GM11168 (cell line): ENCODE results near the gene F5.

Source experiments
- in situ Hi-C: fragments of 300-500 bp; cut with MboI; formaldehyde crosslinking; loops from one replicate; pipeline ENCODE4 v1.12.0; 2022; ENCODE audit warnings: low sequenced_read_pairs; ENCODE audit not compliant: unreplicated experiment

The F5 gene

DNA sequence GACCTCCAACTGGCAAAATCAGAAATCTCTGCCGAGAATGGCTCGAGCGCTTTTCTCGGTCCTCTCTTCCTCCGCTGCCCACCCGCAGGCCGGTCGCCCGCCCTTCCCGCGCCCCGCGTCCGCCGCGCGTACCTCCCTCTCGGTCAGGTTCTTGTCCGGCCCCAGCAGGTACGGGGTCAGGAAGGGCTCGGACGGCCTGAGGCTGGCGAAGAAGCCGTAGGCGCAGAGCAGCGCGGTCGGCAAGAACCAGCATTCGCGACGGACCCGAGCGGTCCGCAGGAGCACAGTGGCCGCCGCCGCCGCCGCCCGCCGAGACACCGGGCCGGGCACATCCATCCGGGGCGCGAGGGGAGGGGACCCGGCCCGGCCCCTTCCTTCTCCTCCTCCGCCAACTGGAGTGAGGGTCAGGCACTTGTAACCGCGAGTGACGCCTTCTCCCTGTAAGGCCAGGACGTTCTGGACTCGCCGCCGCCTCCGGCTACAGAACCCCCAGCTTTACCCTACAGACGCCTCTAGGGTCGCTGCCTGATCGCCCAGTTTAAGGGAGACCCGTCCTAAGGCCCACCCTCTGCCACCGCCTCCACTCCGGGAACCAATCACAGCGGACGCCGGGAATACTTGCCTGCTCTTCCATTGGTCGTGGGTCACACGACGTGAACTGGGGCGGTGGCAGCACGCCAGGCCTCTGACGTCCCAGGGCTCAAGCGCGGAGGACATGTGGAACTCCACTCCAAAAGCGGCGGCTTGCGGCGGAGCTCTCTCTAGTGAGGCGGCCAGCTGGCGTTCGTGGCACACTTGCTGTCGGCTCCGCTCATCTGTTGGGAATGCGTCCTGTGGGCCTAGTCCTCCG lies 100.6 kb downstream of the F5 start, which contains the start of gene SLC19A2:
Gene SLC19A2, minus strand, starts transcription at position 514 of the 850 bp plus-strand sequence. Its CDS starts 178 bp downstream, at position 336.
- in situ Hi-C loops: loop anchor here (10.0 kb wide), 1 partner anchor 59 kb away; no protein-coding TSS in a partner anchor

DNA sequence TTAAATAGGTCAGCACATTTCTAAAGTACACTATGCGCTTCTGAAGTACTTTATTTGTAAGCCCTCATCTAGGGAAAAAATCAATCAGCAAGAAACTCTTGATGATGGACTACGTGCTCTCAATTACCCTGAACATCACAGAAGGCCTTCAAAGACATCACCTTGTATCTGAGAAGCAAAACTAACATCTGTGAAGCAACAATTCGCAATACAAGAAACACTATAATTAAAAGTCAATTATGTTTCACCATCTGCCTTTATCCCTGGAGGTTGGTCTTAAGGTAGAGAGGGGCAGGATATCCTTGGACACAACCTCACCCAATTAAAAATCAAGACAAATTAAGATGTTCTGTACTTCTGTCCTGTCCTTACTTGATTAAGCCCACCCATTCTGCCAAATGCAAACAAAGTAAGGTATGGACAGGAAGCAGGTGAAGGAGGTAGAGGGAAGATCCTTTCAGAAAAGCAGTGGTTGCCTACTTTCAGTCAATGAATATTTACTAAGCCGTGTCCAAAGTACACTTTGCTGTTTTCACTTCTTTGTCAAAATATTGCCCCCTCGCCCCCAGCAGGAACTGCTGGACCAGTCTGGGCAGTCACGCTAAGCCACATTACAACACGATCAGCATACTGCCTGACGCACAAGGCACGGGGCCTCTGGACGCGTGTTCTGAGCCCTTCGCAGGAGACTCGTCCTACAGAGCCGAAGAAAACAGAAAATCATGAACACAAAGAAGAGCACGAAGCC lies 101.4 kb downstream of the F5 start:
- in situ Hi-C loops: loop anchor here (10.0 kb wide), 1 partner anchor 60 kb away; no protein-coding TSS in a partner anchor

DNA sequence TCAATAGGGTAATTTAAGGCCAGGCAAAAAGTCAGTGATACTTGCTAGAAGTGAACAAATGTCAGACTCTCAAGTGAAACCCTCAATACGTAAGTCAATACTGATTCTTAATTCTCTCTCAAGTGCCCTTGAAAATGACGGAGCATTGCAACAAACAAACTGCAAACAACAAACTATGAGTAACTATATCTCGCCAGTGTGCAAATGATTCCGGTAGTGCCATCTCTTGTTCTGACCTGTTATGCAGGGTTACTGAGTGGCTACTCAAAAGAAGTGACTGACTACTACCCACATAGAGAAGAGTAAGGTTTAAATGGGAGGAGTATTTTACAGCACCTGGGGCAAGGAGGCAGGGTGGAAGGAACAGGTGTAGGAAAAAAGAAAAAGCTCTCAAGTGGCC lies 102.2 kb downstream of the F5 start:
- in situ Hi-C loops: loop anchor here (10.0 kb wide), 1 partner anchor 61 kb away; no protein-coding TSS in a partner anchor

DNA sequence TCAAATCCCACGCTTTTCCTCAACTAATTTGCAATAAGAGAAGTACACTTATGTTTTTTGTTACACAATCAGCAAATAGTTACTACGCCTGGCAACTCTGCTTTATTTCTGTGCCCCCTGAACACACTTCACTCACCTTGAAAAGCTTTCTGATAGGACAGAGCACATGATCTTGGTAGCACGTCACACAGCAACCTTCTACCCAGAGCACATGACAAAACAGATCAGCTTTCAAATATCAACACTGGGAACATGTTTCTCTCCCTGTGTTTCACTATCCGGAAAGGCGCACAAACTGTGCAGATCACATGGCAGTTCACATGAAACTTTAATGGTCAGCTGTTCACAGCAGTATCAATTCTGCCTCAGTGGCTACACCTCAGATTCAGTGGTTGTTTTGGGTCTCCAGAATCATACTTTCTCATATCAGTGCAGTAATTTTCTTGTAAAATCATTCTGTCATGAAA lies 102.7 kb downstream of the F5 start:
- in situ Hi-C loops: loop anchor here (10.0 kb wide), 1 partner anchor 61 kb away; no protein-coding TSS in a partner anchor

DNA sequence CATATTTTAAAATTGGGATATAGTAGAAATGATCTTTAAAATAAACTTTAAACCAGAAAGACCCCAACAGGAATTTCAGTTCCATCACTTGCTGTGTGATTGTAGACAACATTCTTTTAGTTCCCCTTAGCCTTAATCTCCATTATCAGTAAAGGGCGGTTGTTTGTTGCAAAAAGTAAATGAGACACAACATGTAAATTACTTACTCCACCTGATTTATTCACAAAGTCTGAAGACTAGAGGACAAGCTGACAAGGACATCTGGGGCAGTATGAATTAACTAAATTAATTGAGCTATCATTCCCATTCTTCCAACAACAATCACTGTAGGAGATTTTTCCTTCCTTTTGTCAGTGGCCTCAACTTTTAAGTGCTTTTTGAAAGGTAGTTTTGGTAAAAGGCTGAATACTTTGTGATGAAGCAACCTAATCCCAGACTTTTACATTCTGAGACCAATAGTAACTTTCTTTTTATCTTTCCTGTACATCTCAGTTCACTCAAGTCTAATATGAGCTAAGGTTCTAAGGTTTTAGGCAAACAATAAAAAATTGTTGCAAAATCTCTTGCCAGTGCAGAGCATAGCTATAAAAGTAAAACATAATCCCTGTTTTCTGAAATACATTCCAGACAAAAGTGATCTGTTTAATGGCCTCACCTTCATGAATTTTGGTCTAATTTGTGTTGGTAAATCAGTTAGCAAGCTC lies 106.8 kb downstream of the F5 start:
- in situ Hi-C loops: loop anchor here (10.0 kb wide), 1 partner anchor 65 kb away; no protein-coding TSS in a partner anchor

DNA sequence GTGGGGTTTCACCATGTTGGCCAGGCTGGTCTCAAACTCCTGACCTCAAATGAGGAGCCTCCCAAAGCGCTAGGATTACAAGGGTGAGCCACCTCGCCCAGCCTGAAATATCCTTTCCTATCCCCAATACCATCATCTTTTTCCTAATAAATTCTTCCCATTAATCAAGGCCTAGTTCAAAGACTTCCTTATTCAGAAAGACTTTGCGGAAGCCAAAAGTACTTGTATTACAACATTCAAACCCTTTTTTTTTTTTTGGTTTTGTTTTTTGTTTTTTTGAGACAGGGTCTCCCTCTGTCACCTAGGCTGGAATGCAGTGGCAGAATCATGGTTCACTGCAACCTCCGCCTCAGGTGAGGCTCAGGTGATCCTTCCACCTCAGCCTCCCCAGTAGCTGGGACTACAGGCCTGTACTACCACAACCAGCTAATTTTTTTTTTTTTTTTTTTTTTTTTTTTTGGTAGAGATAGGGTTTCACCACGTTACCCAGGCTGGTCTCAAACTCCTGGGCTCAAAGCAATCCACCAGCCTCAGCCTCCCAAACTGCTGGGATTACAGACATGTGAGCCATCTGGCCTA lies 108.1 kb downstream of the F5 start:
- in situ Hi-C loops: no loop called here

DNA sequence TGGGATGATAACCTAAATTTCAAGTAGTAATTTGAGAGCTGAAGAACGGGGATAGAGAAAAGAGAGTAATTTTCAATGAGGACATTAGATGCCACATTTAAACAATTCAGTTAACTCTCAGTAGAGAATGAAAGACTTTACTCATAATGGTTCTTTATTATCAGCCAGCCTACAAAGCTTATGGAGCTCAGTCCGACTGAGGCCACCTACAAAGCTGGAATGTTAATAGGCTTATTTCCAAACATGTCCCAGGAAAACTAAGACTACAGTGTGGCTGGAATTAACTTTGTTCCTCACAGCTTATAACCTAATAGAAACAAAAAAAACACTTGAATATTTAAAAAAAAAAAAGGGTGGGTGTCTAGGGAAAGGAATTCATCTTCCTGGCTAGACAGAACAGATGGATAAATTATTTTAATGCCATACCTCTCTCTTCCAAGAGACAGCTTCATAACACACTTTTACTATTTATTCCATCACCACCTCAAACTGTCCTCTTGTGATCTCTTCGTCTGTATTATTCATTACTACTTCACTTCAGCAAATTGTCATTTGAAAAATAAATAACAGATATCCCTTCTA lies 110.4 kb downstream of the F5 start:
- in situ Hi-C loops: no loop called here

DNA sequence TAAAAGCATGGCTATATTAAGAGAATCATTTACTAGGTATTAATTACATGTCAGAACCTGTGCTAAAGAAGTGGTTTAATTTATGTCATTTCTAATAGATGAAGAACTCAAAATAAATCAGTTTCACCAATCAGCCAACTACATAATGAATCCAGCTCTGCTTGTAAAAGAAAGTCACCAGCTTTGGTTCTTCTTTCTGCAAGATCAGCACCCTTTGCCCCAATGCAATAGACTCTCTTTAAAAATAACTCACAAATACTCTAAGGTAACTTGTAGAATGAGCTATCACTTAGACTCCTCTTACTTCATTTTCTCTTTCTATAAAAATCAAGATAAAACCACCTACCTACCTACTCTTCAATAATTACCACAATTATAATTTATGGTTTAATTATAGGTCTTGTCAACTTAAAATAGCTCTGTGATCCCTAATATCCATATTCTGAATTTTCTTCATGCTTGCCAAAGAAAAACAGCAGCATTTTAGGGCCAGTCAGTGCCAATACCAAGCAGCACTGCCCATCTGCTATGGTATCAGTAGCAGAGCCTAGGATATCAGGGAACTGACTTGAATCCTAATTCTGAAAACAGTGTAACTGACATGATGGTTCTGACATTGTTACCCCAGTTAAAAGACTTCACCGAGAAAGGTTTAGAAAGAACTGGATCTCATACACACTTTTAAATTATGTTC lies 111.8 kb downstream of the F5 start:
- in situ Hi-C loops: no loop called here

DNA sequence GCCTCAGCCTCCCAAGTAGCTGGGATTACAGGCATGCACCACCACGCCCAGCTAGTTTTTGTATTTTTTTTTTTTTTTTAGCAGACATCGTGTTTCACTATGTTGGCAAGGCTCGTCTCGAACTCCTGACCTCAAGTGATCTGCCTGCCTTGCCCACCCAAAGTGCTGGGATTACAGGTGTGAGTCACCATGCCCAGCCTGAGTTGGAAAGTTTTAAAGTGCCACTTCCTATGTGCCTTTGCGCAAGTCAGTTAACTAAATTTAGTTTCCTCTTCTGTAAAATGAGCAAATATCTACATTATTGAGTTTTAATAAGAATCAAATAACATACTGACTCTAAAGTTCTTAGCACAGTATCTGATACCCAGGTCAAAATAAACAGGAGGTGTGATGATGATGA lies 112.9 kb downstream of the F5 start:
- in situ Hi-C loops: no loop called here

DNA sequence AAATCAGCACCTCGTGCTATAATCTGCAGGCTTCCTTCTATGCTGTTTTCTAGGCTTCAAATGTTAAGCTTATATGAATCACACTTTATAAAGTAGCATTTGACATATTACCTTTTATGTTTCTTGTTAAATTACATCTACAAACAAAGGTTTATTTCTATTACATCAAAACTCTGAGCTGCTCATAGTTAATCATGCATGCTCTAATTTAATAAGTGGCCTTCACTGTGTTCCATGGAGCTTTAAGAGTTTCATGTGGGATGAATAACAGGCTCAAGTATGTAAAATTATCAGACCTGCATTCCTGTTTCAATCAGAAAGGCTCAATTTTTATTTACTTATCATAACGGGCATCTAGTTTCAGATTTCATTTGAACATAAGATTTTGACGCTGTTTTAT lies 113.5 kb downstream of the F5 start:
- in situ Hi-C loops: no loop called here

DNA sequence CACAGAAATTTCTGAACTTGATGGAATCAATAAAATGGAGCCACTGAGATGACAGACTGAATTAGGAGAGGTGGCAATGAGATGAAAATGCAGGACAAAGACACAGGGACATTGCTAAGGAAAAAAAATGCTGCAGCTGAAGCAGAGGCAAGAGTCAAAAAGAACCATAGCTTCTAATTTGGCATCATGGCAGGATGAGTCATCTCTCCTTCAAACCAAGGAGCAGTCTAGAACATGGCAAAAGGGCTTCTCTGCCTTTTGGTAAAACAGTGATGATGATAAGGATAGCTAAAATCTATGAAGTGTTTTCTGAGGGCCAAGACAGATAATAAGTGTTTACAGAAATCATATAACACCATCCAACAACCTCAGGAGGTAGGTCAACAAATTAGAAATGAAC lies 117.3 kb downstream of the F5 start:
- in situ Hi-C loops: no loop called here

DNA sequence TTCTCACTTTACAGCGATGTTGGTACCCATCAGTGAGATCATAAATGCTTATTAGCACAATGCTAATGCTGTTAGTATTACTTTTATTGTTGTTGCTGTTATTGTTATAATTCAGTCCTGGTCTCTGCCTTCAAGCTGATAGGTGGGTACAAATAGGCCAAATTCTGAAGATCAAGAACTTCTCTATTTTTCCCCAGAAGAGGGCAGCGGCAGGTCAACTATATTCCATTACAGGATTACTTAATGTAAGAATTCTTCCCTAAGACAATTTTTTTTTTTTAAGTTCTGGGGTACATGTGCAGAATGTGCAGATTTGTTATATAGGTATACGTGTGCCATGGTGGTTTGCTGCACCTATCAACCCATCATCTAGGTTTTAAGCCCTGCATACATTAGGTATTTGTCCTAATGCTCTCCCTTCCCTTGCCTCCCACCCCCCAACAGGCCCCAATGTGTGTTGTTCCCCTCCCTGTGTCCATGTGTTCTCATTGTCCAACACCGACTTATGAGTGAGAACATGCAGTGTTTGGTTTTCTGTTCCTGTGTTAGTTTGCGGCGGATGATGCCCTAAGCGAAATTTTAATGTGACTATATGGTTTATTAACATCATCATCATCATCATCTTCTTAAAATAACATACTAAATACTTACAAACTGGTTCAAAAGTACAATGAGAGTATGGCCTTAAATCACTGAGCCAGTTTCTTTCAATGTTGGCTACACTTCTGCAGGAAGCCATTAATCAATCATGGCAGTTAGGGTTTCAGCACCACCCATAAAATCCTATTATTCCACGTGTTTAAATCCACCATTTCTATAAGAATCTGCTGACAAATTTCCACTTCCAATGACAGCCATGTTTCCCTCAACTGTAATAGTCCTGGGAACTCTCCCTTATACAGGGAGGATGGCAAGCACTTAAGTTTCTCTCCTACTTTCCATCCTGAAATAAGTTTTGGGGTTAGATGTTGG lies 119.7 kb downstream of the F5 start:
- in situ Hi-C loops: no loop called here

DNA sequence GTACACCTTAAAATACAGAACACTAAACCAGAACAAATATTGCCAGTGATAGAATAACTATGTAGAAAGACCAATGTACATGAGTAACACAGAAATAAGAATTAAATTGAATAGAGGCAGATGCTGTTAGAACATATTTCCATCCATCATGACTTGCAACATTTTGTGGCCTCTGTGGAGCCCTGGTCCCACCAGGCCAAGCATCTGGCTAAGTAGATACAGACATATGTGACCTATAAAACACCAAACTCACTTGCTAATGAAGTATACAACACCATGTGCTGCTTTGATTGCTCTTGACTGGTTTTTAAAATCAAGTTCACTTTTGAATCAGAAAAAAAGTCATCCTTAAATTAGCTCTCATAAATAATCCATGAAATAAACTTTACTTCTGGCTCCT lies 121.0 kb downstream of the F5 start:
- in situ Hi-C loops: no loop called here
